Pericardium fibroblast (primary cell): Measurements from ENCODE around the gene MNDA. TPM values are rescaled to one million over a fixed set of nuclear protein-coding genes. Genes with fewer than 3 reads are reported as not detected.

Experiments
- total RNA-seq: library from RNA; depleted of rRNA; stranded (reverse); fragments of >200 nt; gene quantifications from 2 replicates; pipeline ENCODE4 v1.2.3, GENCODE V29; 2015

The MNDA gene
- total RNA-seq, result not detected in 2 replicates

GRCh38 chr1:158830904-158831507 lies at the start of gene MNDA:
Gene MNDA, plus strand, starts transcription at chr1:158831351. Its CDS starts 10,803 bp downstream, at chr1:158842154.

Other genes starting within 250 kb of the MNDA start
- not detected in 2 replicates for gene OR10Z1, start 226.1 kb upstream of the MNDA start, total RNA-seq
- under 0.01 and 0.09 TPM in 2 replicates for gene SPTA1, start 144.6 kb upstream of the MNDA start, total RNA-seq
- gene OR6K2, start 130.7 kb upstream of the MNDA start, total RNA-seq, result not detected in 2 replicates
- not detected in 2 replicates for gene OR6K3, start 110.6 kb upstream of the MNDA start, total RNA-seq
- gene OR6K6, start 76.6 kb upstream of the MNDA start, total RNA-seq, result not detected in 2 replicates
- not detected in 2 replicates for gene OR6N1, start 59.2 kb upstream of the MNDA start, total RNA-seq
- gene OR6N2, start 50.1 kb upstream of the MNDA start, total RNA-seq, result not detected in 2 replicates
- gene PYHIN1, start 100.2 kb downstream of the MNDA start, total RNA-seq, result not detected in 2 replicates
- gene IFI16, start 178.6 kb downstream of the MNDA start, total RNA-seq, result 79.1 and 183 TPM in 2 replicates
- not detected in 2 replicates for gene AIM2, start 245.4 kb downstream of the MNDA start, total RNA-seq